Sigmoid colon (tissue), 7 donors: Measurements from ENCODE around the gene RNU4-1. TPM values are rescaled to one million over a fixed set of nuclear protein-coding genes. Genes with fewer than 3 reads are reported as not detected.
A peak's percentile ranks its signal among the peaks of the same experiment; 100 is the strongest.

Experiments used
- DNase-seq: peaks from one replicate; pipeline ENCODE4 v3.0.0-alpha.2; 2019
- H3K27ac ChIP-seq, 4 donors: fragments of 200-600 bp; sonication (generic); one replicate each; pipeline ENCODE4 v1.5.1; 2016 to 2019; ENCODE audit warnings: mild to moderate bottlenecking in 1 of 4
- H3K27me3 ChIP-seq, 3 donors: fragments of 200-600 bp; sonication (generic); one replicate each; pipeline ENCODE4 v1.5.1; 2019; ENCODE audit warnings: mild to moderate bottlenecking in 1 of 3
- H3K36me3 ChIP-seq, 4 donors: fragments of 200-600 bp; sonication (generic); one replicate each; pipeline ENCODE4 v1.5.1; 2016 to 2019
- H3K4me1 ChIP-seq, 4 donors: fragments of 200-600 bp; sonication (generic); one replicate each; pipeline ENCODE4 v1.5.1; 2017 to 2019
- H3K4me3 ChIP-seq, 4 donors: fragments of 200-600 bp; sonication (generic); one replicate each; pipeline ENCODE4 v1.5.1; 2017 to 2019; ENCODE audit warnings: mild to moderate bottlenecking in 2 of 4, moderate library complexity in 1 of 4
- H3K9me3 ChIP-seq, 4 donors: fragments of 200-600 bp in 3 of 4; sonication (generic) in 3 of 4; one replicate each; pipeline versions ENCODE4 v1.5.1 to v1.6.1; 2013 to 2019
- CTCF ChIP-seq, 4 experiments: fragments of 450-650 bp in 3 of 4; fragments of 200-600 bp in 1 of 4; IDR thresholded peaks; one replicate each; pipeline ENCODE4 v1.5.1; 2016 to 2019; ENCODE audit warnings: antibody characterized with exemption in 4 of 4, mild to moderate bottlenecking in 3 of 4, moderate library complexity in 2 of 4
- EP300 ChIP-seq, 4 donors: sonication (generic); formaldehyde crosslinking; IDR thresholded peaks; one replicate each; pipeline ENCODE4 v1.6.1; 2017; ENCODE audit warnings: antibody characterized with exemption in 4 of 4
- POLR2A ChIP-seq, 2 donors: fragments of 450-650 bp; IDR thresholded peaks; one replicate each; pipeline ENCODE4 v1.6.1; 2016; ENCODE audit warnings: antibody characterized with exemption in 2 of 2, mild to moderate bottlenecking in 2 of 2, moderate library complexity in 2 of 2
- POLR2AphosphoS5 ChIP-seq, 4 donors: sonication (generic); formaldehyde crosslinking; IDR thresholded peaks; one replicate each; pipeline ENCODE4 v1.6.1; 2017; ENCODE audit warnings: antibody characterized with exemption in 4 of 4
- WGBS, 2 donors: extraction: QIAGEN DNeasy Blood & Tissue Kit; methylation state at CpG; one replicate each; pipeline ENCODE4 v1.1.7; 2013; 5-methylcytosine and 5-hydroxymethylcytosine counted together
- intact Hi-C: fragments of 100-400 bp; cut with DNase I; formaldehyde crosslinking; loops from one replicate; pipeline ENCODE4 v1.15.1; 2023
- polyA plus RNA-seq, 3 donors: library from polyadenylated mRNA; stranded (reverse); fragments of 200-250 nt; gene quantifications; one replicate each; pipeline ENCODE4 v1.2.3, GENCODE V29; 2013
- total RNA-seq, 4 donors: library from RNA; depleted of rRNA; stranded (reverse); fragments of >200 nt; gene quantifications; one replicate each; pipeline ENCODE4 v1.1.0, GENCODE V29; 2016
- donor health status: healthy with polysubstance abuse.
- donor health status: Bipolar disorder and iron deficiency.
- donor health status: healthy.

The RNU4-1 gene
- total and polyA plus RNA-seq, 7 donors: under 0.01 TPM; not detected in 4

GRCh38 chr12:120317224-120318105, 24.4 kb upstream of the RNU4-1 start:
- Histone ChIP-seq H3K4me3 (peak overlapping the region; percentile 40 to 68 (median 63)), H3K4me1 (peaks cover 0 to 11% (median 6%) of the 10 kb centered on the region in 4 donors), H3K9me3 (no peaks in the 10 kb centered on the region), H3K27ac (peak overlapping the region; percentile 83 to 90 (median 84)), H3K36me3 (no peaks in the 10 kb centered on the region), H3K27me3 (no peaks in the 10 kb centered on the region)
- peak; percentile 100 for DNase-seq
- intact Hi-C loops: loop anchor here (1.0 kb wide), 1 partner anchor 15 kb away; the partner anchor contains the start of gene SIRT4
- 2% methylated on average over 42 of the region's 42 CpGs for WGBS, 2 donors
- TF ChIP-seq EP300 (IDR thresholded peaks at IDR 0.05) (no peak), POLR2A (IDR thresholded peaks at IDR 0.05) (peak; percentile 59 to 87), POLR2AphosphoS5 (IDR thresholded peaks at IDR 0.05) (peak; percentile 75 to 92 (median 90)), CTCF (IDR thresholded peaks at IDR 0.05) (peak; percentile 61 to 91 (median 77))

- DNase-seq: no peak
- H3K4me1 ChIP-seq: peaks cover 0 to 11% (median 6%) of the 10 kb centered on the region in 4 donors
- no peaks in the 10 kb centered on the region for H3K36me3 ChIP-seq
- 21 to 42% methylated on average over 9 of the region's 9 CpGs for WGBS, 2 donors
- H3K9me3 ChIP-seq: no peaks in the 10 kb centered on the region
- intact Hi-C loops: loop anchor here (1.0 kb wide), 1 partner anchor 15 kb away; the partner anchor contains the start of gene SIRT4
- no peaks in the 10 kb centered on the region for H3K27me3 ChIP-seq
- peak overlapping the region; percentile 83 to 90 (median 84) for H3K27ac ChIP-seq
- TF ChIP-seq POLR2A (IDR thresholded peaks at IDR 0.05): no peak
- TF ChIP-seq POLR2AphosphoS5 (IDR thresholded peaks at IDR 0.05): no peak
- no peak for TF ChIP-seq CTCF (IDR thresholded peaks at IDR 0.05)
- TF ChIP-seq EP300 (IDR thresholded peaks at IDR 0.05): no peak
- H3K4me3 ChIP-seq: peak overlapping the region; percentile 40 to 68 (median 63)
These were observed 23.8 kb upstream of the RNU4-1 start for GRCh38 chr12:120316798-120317223.

GRCh38 chr12:120314220-120314619, 21.2 kb upstream of the RNU4-1 start:
- no peak for DNase-seq
- H3K36me3 ChIP-seq: no peaks in the 10 kb centered on the region
- WGBS, 2 donors: 58 to 70% methylated on average over 5 of the region's 5 CpGs
- no peak for TF ChIP-seq CTCF (IDR thresholded peaks at IDR 0.05)
- no peak for TF ChIP-seq POLR2AphosphoS5 (IDR thresholded peaks at IDR 0.05)
- TF ChIP-seq POLR2A (IDR thresholded peaks at IDR 0.05): no peak
- no peak overlapping the region for H3K4me3 ChIP-seq
- no peak overlapping the region for H3K27ac ChIP-seq
- intact Hi-C loops: no loop called here
- H3K9me3 ChIP-seq: no peaks in the 10 kb centered on the region
- H3K27me3 ChIP-seq: no peaks in the 10 kb centered on the region
- peaks cover 0 to 11% (median 6%) of the 10 kb centered on the region in 4 donors for H3K4me1 ChIP-seq

GRCh38 chr12:120301962-120302815, 9.2 kb upstream of the RNU4-1 start, which contains the start of gene SIRT4:
SIRT4 (plus strand) TSS chr12:120302321; CDS start chr12:120303562, 1,241 bp downstream.
- 9 to 11% methylated on average over 31 of the region's 31 CpGs for WGBS, 2 donors
- Histone ChIP-seq H3K27ac (peak within 1 kb of the TSS; percentile 75 to 79 (median 78)), H3K4me1 (peaks cover 0 to 11% (median 7%) of the 10 kb centered on the region in 4 donors), H3K9me3 (no peaks in the 10 kb centered on the region), H3K27me3 (no peaks in the 10 kb centered on the region), H3K36me3 (no peaks in the 10 kb centered on the region), H3K4me3 (peak within 1 kb of the TSS; percentile 56 to 66 (median 60))
- intact Hi-C loops: loop anchor here (1.0 kb wide), 1 partner anchor 15 kb away; no protein-coding TSS in a partner anchor
- DNase-seq: peak; percentile 92
- TF ChIP-seq POLR2AphosphoS5 (IDR thresholded peaks at IDR 0.05) (peak in 3 of 4 donors; percentile 30 to 83 (median 50)), POLR2A (IDR thresholded peaks at IDR 0.05) (no peak), EP300 (IDR thresholded peaks at IDR 0.05) (no peak), CTCF (IDR thresholded peaks at IDR 0.05) (peak in 3 of 4 experiments; percentile 45 to 65 (median 63))
